Measurements from ENCODE around the gene SNX9. TPM values are rescaled to one million over a fixed set of nuclear protein-coding genes. Genes with fewer than 3 reads are reported as not detected.
A peak's percentile ranks its signal among the peaks of the same experiment; 100 is the strongest.
"Not testable (repeated sequence)": the region's sequence is repeated elsewhere in the genome, so short reads cannot be mapped to it uniquely, and the experiment has no call there.

The SNX9 gene
- total RNA-seq, 1 donor from 2014 or later, result 14.7 TPM

DNA sequence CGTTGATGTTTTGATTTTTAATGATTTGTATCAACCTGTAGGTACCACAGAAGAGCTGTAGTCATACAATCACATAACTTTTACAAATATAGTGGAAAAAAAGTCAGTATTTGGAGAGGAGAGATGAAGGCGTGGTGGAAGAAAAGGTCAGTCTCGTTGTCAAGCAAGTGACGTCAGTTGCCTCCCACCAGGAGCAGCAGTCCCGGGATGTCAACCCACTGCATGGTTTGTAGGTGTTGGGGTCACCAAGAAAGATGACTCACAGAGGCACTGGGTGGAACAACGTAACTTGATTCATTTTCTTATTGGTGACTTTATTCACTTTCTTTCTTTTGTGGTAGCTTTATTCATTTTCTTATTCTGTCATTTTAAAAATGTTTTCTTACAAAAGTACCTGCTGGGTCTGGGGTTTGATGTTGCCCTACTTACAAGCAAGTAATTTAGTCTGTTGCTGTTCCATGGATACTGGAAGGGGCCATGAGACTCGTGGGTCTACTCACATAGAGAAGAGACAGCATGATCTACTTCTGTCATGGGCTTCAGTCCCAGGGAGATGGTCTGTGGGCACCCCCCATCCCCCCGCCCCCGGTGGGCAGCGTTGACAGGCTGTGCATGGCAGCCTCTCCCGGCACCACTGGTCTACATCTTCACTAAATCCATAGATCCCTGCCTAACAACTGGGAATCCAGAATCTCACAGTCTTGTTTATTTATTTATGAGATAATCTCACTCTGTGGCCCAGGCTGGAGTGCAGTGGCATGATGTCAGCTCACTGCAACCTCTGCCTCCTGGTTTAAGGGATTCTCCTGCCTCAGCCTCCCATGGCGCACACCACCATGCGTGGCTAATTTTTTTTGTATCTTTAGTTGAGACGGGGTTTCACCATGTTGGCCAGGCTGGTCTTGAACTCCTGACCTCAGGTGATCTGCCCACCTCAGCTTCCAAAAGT lies 122.2 kb downstream of the SNX9 start:
- no peak for DNase-seq (ENCODE audit: low spot score in 2 of 2)
- FAIRE-seq, result no peak

DNA sequence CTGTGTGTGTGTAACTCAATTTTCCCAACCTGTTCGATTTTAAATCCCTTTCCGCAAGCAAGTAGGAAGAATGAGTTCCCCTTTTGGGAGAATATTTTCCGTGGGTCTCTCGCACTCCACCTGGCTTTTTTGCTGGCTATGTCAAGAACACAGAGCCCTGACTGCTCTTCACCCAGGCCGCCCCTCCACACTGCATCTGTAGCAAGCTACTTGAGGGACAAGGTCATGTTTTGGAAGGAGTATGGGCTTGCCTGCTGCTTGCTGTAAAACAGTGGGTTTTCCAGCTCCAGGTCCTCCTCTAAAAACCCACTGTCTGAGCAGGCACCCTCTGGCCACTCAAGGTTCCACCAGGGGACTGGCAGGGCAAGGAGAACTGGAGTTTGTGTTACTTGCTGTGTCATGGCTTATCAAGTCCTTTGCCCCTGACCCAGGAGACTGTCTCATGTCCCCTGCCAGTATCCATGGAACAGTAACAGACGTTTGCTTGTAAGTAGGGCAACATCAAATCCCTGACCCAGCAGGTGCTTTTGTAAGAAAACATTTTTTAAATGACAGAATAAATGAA lies 123.1 kb downstream of the SNX9 start:
- DNase-seq (ENCODE audit: low spot score in 2 of 2) (no peak), FAIRE-seq (no peak)

DNA sequence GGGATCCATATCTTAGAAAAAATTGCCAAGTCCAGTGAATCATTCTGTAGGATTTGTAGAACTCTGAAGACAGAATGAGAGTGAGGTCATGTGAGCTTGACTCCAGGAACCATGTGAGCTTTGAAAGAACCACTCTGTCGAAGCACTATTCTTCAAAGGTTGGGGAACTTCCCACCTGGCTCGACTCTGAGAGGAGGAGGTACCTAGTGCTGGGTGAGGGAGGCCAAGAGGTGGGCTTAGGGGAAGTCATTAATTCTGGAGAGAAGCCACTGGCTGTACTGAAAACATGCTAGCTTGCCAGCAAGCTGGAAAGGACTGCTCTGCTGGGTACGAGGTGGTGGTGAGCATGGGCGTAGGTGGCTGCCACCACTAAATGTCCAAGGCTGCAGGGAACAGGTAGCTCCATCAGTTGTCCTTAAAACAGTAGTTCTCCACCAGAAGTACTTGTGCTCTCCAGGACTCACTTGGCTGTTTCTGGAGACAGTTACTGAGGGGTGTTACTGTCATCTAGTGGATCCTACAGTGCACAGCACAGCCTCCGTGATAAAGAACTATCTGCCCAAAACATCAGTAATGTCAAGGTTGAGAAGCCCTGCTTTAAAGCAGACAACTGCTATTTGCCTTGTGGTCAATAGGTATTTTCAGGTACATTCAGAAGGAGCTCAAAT lies 124.0 kb downstream of the SNX9 start:
- DNase-seq (ENCODE audit: low spot score in 2 of 2) (peak; percentile 49 to 55), FAIRE-seq (no peak)

DNA sequence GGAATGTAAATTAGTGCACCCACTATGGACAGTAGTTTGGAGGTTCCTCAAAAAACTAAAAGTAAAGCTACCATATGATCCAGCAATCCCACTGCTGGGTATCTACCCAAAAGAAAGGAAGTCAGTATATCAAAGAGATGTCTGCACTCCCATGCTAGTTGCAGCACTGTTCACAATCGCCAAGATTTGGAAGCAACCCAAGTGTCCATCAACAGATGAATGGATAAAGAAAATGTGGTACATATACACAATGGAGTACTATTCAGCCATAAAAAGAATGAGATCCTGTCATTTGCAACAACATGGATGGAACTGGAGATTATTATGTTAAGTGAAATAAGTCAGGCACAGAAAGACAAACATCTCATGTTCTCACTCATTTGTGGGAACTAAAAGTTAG lies 127.9 kb downstream of the SNX9 start:
- not testable (repeated sequence) for FAIRE-seq; DNase-seq (ENCODE audit: low spot score in 2 of 2)

DNA sequence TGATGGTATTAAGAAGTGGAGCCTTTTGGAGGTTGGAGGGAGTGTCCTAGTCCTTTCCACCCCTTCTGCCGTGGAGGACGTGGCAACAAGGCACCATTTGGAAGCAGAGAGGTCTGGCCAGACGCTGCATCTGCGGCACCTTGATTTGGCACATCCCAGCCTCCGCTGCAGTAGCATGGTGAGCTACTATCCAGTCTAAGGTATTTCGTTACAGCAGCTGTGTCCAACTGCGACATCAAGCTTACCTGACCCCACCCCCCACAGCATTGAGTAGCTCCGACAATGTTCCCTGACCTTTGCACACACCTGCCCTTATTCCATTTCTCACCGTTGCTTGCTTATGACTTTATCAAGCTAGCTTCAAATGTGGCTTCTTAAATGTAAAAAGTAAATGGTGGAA lies 128.8 kb downstream of the SNX9 start:
- DNase-seq (ENCODE audit: low spot score in 2 of 2) (no peak), FAIRE-seq (no peak)

DNA sequence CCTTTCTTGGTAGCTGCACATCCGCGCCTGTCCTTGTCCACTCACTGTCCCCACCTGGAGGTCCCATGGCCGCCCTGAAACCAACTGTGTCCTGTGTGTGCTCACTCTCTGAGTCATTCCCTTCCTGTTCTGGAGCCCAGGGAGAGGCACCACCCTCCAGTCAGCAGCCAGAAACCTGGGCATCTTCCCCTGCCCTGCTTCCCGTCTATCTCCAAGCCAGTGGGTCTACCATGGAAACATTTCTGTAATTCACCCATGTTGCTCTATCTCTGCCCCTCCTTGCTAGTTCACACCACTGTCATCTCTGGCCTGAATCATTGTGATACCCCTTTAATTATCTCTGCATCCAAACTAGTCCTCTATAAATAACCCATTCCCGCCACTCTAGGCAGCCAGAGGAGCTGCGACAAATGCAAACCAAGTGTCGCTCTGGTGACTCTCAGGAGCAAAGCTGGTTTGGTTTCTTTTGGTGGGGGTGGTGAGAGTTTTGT lies 129.9 kb downstream of the SNX9 start:
- FAIRE-seq, result no peak
- DNase-seq (ENCODE audit: low spot score in 2 of 2), result no peak

DNA sequence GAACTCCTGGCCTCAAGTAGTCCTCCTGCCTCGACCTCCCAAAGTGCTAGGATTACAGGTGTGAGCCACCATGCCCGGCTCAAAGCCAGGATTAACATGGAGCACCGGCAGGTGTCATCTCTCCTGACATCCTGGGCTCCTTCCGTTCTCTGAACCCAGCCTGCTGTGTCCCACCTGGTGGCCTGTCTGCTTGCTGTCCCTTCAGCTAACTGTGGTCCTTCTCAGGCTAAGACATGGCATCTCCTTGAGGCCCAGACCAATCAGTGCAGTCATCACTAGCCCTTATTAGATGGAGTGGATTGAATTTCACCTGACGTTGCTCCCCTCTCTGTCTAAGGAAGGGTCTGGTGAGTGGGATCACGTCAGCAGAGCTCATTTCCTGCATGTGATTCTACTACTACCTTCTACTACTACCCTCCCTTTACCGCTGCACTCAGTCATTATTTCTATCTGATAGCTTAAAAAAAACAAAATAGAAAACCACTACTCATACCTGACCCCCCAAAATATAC lies 130.6 kb downstream of the SNX9 start:
- FAIRE-seq (no peak), DNase-seq (ENCODE audit: low spot score in 2 of 2) (no peak)

DNA sequence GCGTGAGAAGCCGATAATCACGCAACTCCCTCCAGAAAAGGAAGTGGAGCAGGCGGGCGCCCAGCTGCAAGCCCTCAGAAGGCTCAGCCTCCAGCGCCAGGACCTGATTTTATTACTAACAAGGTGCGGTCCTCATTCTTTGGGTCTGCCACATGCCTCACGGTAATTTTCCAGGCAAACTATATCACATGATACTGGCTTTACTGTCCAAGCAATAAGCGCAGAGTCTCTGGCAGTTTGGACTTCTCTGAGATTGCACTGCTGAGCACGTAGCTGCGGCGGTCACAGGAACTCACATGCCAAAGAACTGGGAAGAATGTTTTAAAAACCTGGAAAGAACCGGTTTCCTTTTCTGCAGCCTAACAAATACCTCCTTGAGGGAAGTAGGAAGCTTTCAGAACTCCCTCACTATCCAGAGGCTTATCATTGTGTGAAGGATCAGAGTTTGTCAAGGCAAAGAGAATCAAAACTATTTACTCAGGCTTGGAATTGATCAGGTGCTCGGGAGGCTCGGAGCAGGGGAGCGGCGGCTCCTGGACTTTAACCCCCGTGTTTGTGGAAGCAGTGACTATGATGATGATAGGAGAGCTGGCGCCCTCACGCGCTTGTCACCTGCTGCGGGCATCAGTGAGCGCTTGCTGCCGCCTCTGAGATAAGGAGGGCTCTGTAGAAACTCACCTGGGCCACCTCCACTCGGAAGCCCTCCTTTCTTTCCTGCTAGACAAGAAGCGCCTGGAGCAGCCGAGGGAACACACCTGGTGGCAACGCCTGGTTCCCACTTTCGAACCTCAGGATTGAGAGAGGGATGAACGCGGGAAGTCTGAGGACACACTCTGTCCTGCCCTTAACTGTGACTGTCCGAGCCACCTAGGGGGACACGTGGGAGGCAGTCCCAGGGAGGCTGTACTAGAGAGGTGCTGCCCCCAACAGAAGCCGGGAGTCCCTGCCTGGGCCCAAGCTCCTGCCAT lies 131.4 kb downstream of the SNX9 start:
- no peak for DNase-seq (ENCODE audit: low spot score in 2 of 2)
- FAIRE-seq, result no peak

DNA sequence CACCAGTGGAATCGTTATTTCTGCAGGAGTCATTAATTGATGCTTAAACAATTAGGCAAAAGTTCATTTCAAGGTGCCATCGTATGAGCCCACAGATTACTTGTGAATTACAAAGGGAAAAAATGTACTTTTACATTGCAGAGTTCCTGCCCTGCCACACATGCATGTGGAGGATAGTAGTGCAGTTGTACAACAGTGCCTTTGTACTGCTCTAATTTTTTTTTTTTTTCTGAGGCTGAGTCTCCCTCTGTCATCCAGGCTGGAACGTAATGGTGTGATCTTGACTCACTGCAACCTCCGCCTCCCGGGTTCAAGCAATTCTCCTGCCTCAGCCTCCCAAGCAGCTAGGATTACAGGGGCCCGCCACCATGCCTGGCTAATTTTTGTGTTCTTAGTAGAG lies 132.6 kb downstream of the SNX9 start:
- no peak for FAIRE-seq
- no peak for DNase-seq (ENCODE audit: low spot score in 2 of 2)

DNA sequence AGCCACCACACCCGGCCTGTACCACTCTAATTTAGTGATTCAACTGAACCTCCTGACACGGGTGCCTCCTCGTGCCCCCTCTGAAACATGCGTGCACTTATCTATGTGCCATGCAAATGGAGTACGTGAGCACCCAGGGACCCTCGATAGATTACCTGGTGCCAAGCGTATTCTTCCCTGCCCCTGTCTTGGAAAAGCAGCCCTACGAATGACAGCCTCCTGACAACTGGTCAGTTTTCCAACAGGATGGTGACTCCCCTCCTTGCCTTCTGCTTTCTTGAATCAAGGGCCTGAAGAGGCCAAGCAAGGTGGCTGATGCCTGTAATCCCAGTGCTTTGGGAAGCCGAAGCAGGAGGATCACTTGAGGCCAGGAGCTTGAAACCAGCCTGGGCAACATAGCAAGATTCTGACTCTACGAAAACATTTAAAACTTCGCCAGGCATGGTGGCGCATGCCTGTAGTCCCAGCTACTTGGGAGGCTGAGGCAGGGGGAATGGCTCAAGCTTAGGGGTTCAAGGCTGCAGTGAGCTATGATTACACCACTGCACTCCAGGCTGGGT lies 133.2 kb downstream of the SNX9 start:
- DNase-seq (ENCODE audit: low spot score in 2 of 2), result no peak
- no peak for FAIRE-seq

DNA sequence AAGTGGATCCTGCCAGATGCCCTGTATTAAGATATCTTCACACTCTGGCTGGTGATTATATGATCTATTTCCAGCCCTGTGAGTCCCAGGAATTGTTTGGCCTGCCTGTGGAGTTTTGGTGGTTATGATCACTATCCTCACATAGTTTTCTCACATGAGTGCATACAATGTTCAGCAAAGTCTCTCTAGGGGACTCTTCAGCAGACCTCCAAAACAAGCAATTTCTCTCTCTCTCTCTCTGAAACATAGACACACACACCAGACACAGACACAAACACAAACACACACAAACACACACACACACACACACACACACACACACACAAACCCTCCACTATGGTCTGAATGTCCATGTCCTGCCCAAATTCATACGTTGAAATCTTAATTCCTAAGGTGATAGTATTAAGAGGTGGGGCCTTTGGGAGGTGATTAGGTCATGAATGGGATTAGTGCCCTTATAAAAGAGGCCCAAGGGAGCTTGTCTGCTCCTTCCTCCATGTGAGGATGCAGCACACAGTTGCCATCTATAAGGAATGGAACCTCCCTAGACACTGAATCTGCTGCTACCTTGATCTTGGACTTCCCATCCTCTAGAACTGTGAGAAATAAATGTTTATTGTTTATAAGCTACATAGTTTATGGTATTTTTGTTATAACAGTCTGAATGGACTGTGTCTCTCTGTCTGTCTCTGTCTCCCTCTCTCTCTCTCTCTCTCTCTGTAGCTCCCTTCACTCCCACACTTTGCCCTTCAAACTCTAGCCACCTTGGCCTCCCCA lies 136.6 kb downstream of the SNX9 start:
- FAIRE-seq, result no peak
- no peak for DNase-seq (ENCODE audit: low spot score in 2 of 2)

DNA sequence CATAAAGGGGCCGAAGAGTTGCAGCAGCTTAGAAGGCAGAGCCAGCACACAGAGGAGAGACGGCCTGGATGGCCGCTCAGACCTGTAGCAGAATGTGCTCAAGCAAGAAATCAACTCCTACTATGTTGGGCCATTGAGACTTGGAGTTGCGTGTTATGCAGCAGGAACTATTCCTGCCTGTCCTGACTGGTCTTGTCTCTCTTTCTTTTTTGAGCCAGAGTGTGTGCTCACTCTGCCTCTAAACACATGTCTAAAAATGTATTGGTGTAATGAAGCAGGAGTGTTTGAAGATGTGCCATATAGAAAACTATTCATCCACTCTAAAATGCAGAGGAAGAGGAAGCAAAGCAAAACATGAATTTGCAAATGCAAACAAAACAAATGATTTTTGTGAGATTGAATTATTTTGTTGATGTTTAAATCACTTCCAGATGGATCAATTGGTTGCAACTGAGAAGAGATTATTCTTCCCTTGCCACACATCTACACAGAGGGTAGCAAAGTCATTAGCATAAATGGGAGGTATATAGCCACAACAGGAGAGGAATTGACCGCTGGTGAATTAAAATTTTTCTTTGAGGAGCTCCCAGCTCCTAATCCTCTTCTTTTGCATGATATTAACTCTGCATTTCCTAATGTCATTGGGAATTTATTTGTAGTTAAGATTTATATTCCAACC lies 138.2 kb downstream of the SNX9 start:
- no peak for DNase-seq (ENCODE audit: low spot score in 2 of 2)
- FAIRE-seq, result no peak

DNA sequence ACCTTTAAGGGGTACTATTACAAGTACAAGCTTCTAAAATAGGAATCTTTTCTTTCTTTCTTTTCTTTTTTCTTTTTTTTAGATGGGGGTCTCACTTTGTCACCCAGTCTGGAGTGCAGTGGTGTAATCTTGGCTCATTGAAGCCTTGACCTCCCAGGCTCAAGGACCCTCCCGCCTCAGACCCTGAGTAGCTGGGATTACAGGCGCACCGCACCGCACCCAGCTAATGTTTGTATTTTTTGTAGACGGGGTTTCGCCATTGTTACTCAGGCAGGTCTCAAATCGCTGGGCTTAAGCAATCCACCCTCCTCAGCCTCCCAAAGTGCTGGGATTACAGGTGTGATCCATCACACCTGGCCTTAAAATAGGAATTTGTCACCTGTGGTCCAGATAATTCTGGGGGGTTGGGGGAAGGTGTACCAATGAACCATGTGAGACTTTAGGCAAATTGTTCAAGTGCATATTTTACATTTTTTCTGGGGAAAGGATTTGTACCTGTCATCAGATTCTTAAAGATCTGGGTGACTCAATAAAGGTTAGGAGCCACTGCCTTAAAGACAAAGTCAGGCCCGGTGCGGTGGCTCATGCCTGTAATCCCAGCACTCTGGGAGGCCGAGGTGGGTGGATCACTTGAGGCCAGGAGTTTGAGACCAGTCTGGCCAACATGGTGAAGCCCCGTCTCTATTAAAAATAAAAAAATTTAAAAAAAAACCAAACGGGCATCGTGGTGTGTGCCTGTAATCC lies 139.0 kb downstream of the SNX9 start:
- DNase-seq (ENCODE audit: low spot score in 2 of 2), result no peak
- FAIRE-seq, result no peak

DNA sequence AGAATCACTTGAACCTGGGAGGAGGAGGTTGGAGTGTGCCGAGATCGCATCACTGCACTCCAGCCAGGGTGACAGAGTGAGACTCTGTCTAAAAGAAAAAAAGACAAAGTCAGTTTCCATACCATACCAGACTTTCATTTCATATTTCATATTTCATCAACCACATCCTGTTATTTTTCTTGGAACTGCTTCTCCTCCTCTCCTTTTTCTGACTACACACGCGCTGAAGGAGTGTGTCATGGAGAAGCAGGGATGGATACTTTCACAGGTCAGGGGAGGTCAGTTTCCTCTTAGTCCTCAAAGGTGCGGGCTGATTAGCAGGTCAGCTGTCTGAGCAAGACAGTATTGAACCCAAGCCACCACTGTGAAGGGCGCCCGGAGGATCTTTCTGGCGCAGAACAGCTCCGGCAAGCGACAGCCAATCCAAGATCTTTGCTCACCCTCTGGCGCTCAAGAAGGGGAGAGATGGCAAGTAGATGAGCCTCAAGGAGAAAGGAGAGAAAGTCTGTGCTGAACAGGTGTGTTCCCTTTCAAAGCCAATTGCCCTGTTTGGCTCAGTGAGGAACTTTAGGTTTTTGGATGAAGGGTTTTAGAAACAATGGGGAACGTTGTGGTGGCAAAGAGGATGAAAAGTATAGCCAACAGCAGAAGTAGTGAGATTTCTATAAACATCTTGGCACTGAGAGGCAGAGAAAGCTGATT lies 139.7 kb downstream of the SNX9 start:
- FAIRE-seq, result no peak
- DNase-seq (ENCODE audit: low spot score in 2 of 2), result no peak

DNA sequence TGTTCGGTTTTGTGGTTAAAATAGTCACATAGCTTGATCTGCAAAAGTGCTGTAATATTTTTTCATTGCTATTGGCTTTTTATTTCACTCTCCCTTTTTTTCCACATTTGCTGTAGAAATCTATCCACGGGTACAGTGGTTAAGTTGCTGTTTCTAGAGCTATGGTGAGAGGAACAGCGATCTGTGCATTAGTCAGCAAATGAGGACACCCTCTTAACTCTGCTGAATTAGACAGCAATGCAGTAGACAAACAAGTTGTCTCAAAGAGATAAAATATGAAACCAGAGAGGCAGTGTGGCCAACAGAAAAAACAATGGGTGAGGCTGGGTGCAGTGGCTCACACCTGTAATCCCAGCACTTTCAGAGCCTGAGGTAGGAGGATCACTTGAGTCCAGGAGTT lies 141.1 kb downstream of the SNX9 start:
- DNase-seq (ENCODE audit: low spot score in 2 of 2), result no peak
- no peak for FAIRE-seq

DNA sequence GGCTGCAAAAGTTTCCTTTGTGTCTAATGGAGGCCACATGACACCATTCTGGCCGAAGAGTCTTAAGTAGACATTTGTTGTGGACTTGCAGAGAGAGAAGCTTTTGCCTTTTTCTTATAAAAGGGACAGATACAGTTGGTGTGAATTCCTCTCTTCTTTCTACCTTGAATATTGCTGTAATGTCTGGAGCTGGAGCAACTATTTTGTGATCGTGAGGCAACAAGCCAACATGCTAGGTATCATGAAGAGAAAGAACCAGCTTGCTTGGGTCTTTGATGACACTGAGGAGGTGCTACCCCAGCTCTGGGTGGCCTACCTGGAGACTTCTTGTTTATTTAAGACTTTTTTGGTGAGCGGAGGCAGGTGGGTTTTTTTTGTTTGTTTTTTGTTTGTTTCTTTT lies 142.3 kb downstream of the SNX9 start:
- no peak for FAIRE-seq
- DNase-seq (ENCODE audit: low spot score in 2 of 2), result no peak

DNA sequence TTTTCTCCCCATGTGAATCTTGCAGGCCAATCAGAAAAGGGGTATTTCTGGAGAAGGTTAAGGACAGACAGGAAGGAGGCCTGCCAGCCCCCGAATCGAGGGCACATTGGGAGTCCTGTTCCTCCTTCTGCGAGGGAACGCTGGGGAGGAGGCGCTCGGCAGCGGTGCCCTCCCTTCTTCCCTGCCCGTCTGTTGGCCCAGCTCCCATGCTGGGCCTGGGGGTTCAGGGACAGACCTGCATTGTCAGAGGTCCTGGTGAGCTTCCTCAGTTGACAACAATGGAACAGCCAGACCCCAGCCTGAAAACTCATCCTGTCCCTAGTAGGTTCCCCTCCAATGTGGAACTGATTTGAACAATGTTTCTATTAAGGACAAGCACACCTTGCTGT lies 143.5 kb downstream of the SNX9 start:
- DNase-seq (ENCODE audit: low spot score in 2 of 2) (no peak), FAIRE-seq (no peak)
